HFF-Myc (cell line): Measurements from ENCODE around the gene RASGEF1B.
"Not testable (repeated sequence)": the region's sequence is repeated elsewhere in the genome, so short reads cannot be mapped to it uniquely, and the experiment has no call there.

Experiments used
- DNase-seq: peaks from one replicate; pipeline ENCODE4 v3.0.0-alpha.2; 2011; ENCODE audit warnings: low read depth; ENCODE audit errors: extremely low read depth
- H3K4me3 ChIP-seq: replicated peaks from 2 replicates; pipeline ENCODE4 v1.5.1; 2011; ENCODE audit warnings: low read depth, mild to moderate bottlenecking, control low read depth, low read length
- TF ChIP-seq, protein P1 (sequence below): IDR thresholded peaks from 2 replicates; pipeline ENCODE4 v1.5.1; 2012; ENCODE audit warnings: mild to moderate bottlenecking, low read depth, low read length, control low read depth; ENCODE audit errors: missing control alignments

RASGEF1B gene

DNA sequence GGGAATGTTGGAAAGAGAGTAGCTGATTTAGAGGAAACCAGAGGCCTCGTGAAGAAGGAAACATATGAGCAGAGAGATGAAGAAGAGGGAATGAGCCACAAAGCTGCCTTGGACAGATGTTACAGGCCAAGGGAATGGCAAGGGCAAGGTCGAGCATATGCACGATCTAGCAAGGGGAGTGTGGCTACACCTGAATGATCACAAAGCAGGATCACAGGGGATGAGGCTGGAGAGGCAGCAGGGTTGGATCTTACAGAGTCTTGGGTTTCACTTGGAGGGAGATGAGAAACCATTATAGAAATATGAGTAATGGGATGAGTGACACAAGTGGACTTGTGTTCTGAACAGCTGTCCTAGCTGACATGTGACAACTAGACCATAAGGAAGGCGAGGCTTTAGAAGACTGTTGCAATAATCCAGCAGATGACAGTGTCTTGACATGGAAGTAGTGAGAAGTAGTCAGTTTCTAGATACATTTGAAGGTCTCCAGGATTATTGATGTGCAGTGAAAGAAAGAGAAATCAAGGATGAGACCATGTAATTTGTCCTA is 58.7 kb downstream of the RASGEF1B start:
- TF ChIP-seq, protein P1, sequence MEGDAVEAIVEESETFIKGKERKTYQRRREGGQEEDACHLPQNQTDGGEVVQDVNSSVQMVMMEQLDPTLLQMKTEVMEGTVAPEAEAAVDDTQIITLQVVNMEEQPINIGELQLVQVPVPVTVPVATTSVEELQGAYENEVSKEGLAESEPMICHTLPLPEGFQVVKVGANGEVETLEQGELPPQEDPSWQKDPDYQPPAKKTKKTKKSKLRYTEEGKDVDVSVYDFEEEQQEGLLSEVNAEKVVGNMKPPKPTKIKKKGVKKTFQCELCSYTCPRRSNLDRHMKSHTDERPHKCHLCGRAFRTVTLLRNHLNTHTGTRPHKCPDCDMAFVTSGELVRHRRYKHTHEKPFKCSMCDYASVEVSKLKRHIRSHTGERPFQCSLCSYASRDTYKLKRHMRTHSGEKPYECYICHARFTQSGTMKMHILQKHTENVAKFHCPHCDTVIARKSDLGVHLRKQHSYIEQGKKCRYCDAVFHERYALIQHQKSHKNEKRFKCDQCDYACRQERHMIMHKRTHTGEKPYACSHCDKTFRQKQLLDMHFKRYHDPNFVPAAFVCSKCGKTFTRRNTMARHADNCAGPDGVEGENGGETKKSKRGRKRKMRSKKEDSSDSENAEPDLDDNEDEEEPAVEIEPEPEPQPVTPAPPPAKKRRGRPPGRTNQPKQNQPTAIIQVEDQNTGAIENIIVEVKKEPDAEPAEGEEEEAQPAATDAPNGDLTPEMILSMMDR, result no peak
- DNase-seq, result no peak

DNA sequence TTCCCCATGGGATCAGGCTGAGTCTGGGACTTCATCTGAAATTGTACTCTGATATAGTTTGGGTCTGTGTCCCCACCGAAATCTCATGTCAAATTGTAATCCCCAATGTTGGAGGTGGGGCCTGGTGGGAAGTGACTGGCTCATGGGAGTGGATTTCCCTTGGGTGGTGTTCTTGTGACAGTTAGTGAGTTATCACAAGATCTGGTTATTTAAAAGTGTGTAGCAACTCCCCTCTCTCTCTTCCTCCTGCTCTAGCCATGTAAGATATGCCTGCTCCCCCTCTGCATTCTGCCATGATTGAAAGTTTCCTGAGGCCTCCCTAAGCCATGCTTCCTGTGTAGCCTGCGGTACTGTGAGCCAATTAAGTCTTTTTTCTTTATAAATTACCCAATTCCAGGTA is 61.0 kb downstream of the RASGEF1B start:
- TF ChIP-seq, protein P1, result no peak
- H3K4me3 ChIP-seq, result no peak overlapping the region
- DNase-seq, result no peak

More for the DNA sequence above, 58.7 kb downstream of the RASGEF1B start:
- no peak overlapping the region for H3K4me3 ChIP-seq

DNA sequence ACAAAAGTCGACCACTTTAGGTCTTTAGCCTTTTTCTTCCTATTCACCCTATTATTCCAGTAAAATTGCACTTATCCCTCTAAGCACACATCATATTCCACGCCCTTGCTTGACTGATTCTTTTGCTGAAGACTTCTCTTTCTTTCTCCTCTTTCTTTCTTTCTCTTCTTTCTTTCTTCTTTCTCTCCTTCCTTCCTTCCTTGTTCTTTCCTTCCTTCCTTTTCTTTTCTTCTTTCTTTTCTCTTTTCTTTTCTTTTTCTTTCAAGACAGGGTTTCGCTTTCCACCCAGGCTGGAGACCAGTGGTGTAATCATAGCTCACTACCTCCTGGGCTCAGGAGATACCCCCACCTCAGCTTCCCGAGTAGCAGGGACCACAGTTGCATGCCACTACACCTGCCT is 61.9 kb downstream of the RASGEF1B start:
- TF ChIP-seq, protein P1, result no peak
- no peak overlapping the region for H3K4me3 ChIP-seq
- no peak for DNase-seq

DNA sequence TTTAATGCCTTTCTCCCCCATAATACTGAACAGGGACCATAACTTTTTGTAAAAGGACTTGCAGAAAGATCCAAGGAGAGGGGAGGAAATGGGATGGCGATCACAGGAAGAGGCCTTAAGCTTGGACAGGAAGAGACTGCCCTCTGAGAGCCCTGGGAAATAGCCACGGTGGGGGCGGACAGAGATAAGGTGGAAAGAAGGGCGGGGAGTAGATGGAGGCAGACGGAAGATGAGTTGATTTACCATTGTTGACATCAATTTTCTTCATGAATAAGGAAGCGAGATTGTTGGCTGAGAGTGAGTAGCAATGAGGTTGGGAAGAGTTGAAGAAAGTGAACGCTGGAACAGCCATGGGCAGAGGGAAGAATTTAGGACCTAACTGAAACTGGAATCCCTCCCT is 63.4 kb downstream of the RASGEF1B start:
- TF ChIP-seq, protein P1, result no peak

DNA sequence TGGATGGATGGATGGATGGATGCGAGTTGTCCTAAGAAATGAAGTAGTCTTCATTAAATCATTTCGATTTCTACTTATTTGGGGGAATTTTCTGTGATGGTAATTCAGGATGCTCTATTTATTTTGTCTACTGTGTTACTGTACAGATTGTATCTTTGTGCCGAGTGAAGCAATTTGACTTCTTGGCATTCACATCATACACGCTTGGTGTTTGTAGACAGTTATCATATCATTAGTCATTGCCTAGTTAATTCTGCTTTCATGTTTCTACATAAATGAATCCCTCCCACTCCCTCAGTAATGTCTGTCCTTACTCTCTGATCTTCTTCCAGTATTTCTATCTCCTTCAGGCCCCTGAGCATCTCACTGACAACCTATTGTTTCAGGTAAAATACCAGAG is 64.0 kb downstream of the RASGEF1B start:
- DNase-seq, result no peak
- H3K4me3 ChIP-seq, result no peak overlapping the region
- TF ChIP-seq, protein P1, result no peak

More for the DNA sequence above, 63.4 kb downstream of the RASGEF1B start:
- DNase-seq, result no peak
- no peak overlapping the region for H3K4me3 ChIP-seq

DNA sequence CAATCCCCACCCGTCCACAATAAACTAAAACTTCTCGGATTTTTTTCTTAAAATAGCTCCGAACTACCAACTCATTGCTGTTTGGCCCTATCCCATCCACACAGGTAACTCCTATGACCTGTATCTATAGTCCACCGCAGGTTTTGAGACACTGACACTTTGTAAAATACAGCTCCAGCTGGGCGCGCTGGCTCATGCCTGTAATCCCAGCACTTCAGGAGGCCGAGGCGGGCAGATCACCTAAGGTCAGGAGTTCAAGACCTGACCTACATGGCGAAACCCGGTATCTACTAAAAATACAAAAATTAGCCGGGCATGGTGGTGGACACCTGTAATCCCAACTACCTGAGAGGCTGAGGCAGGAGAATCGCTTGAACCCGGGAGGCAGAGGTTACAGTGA is 65.2 kb downstream of the RASGEF1B start:
- H3K4me3 ChIP-seq, DNase-seq: not testable (repeated sequence)

DNA sequence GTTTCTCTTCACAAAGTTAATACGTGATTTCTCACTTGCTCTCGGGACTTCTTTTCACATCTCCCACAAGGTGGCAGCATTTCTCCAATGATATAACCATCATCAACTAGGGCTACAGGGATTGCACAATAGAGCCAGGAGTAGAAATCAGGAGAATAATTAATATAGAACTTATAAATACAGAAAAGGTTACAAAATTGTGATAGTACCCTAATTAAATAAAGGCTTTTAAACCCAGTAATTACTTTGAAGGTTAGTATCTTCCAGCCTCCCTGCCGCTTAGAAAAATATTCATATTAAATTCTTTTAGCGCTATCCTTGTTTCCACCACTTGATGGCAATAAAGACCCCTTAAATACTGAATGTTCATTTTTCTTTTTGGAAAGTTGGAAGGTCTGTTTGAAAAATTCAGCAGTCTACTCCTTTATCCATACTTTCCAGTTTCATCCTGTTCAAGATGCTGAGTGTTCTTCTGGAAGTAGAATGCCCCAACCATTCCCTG is 65.8 kb downstream of the RASGEF1B start:
- TF ChIP-seq, protein P1, result peak; percentile 71
- H3K4me3 ChIP-seq, result no peak overlapping the region
- peak; percentile 43 for DNase-seq
